GM18951 (cell line): ENCODE data around the gene DUSP23.

ENCODE experiments used
- POLR2A ChIP-seq: IDR thresholded peaks from 4 replicates; pipeline ENCODE4 v1.6.1; 2011; ENCODE audit warnings: mild to moderate bottlenecking; ENCODE audit not compliant: insufficient read length, insufficient read depth; ENCODE audit errors: extremely low read depth
- in situ Hi-C: fragments of 300-500 bp; cut with MboI; formaldehyde crosslinking; loops from one replicate; pipeline ENCODE4 v1.12.0; 2022; ENCODE audit warnings: low sequenced_read_pairs, mixed read lengths, inconsistent platforms; ENCODE audit not compliant: unreplicated experiment

Gene DUSP23

GRCh38 chr1:159763686-159764085 lies 17.1 kb upstream of the DUSP23 start:
- TF ChIP-seq POLR2A: no peak
- in situ Hi-C loops: no loop called here

DNA sequence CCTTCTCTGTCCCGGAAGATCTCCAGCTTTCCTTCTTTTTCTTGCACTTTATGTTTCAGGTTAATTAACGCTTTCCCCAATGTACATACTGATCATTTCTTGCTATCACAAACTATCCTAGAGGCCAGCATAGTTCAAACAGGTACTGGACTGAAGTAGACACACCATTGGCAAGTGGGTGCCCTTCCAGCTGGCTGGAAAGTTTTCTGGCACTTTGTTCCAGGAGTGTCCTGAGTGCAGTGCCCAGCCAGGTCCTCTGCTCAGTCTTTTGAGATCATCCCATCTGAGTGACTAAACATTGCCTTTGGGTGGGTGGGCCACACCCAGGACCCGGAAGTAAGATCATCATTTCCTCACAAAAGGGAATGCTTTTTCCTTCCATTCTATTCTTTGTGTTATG lies 15.0 kb upstream of the DUSP23 start:
- in situ Hi-C loops: no loop called here
- TF ChIP-seq POLR2A: no peak

- TF ChIP-seq POLR2A: no peak
- in situ Hi-C loops: no loop called here
These were observed 9.5 kb upstream of the DUSP23 start for GRCh38 chr1:159771127-159771895.

DNA sequence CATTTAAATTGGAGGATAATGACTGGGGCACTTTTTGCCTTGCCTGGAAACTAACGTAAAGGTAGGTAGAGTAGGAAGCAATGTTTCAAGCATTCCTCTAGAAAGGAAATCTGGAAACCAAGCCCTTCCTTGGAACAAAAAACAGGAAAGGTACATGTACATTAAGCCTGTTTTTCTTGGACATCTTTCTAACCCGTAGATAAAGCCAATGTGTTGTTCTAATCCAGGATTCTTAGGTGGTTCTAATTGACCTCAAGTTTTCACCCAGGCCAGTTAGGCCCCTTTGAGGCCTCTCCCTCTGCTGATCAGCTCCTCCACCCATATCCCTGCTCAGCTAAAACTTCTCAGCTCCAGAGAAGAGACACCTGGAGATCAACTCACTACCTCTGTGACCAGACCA lies 6.3 kb upstream of the DUSP23 start:
- no peak for TF ChIP-seq POLR2A
- in situ Hi-C loops: no loop called here

- in situ Hi-C loops: no loop called here
- no peak for TF ChIP-seq POLR2A
These were observed 5.0 kb upstream of the DUSP23 start for GRCh38 chr1:159775716-159776115.

DNA sequence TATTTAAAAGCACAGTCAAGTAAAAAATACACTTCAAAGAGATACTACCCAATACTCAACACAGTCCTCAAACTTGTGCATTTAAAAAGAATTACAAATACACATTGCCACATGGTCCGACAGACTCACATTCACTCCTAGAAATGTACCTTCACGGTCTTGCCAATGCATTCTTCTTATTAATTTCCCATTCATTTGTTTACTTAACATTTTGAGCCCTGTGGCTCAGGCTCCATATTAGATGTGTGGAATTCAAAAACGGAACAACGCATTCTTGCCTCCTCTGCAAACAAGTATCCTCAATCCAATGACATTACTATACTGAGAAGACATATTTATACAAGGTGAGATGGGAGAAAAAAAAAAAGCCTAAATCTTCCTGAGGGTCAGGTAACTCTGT lies 2.5 kb upstream of the DUSP23 start:
- no peak for TF ChIP-seq POLR2A
- in situ Hi-C loops: no loop called here

- TF ChIP-seq POLR2A: no peak
- in situ Hi-C loops: no loop called here
These were observed 1.3 kb upstream of the DUSP23 start for GRCh38 chr1:159779403-159779851.

- in situ Hi-C loops: loop anchor here (10.0 kb wide), 1 partner anchor 223 kb away; no protein-coding TSS in a partner anchor
- no peak for TF ChIP-seq POLR2A
These were observed 1.2 kb downstream of the DUSP23 start for GRCh38 chr1:159781992-159782391.

GRCh38 chr1:159783724-159784123 lies 3.0 kb downstream of the DUSP23 start:
- in situ Hi-C loops: loop anchor here (10.0 kb wide), 1 partner anchor 221 kb away; no protein-coding TSS in a partner anchor
- TF ChIP-seq POLR2A: no peak

- no peak for TF ChIP-seq POLR2A
- in situ Hi-C loops: loop anchor here (10.0 kb wide), 1 partner anchor 218 kb away; no protein-coding TSS in a partner anchor
These were observed 5.7 kb downstream of the DUSP23 start for GRCh38 chr1:159786465-159786864.

GRCh38 chr1:159786966-159787365 lies 6.2 kb downstream of the DUSP23 start:
- in situ Hi-C loops: loop anchor here (10.0 kb wide), 1 partner anchor 218 kb away; no protein-coding TSS in a partner anchor
- no peak for TF ChIP-seq POLR2A

DNA sequence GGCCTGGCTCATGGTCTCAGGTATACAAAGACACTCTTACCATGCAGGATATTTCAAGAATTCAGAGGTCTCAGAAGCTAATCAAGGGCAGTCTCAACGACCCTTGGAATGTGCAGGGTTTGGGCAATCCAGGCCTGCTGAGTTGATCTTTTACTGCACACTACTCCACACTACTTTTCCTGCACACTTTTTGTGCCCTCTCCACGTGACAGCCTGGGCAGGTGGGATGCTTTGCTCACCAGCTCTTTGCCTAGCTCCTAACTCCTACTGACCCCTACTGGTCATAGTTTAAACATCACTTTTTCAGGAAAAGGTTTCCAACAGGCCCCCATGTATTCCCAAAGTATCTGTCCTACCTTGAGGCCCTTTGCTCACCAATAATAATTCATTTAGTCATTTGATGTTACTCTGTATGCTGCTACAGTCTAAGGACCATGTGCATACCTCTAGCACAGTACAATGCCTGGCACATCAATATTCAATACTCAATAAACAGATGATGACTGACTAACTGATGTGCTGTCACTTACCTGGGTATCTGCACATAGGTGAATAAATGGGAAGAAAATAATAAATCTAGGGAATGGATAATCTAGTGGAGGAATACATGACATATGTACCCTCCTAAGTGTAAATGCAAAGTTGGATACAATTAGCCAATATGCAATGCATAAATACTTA lies 9.6 kb downstream of the DUSP23 start:
- TF ChIP-seq POLR2A: no peak
- in situ Hi-C loops: no loop called here

- TF ChIP-seq POLR2A: no peak
- in situ Hi-C loops: no loop called here
These were observed 10.3 kb downstream of the DUSP23 start for GRCh38 chr1:159791031-159791430.

GRCh38 chr1:159791461-159791860 lies 10.7 kb downstream of the DUSP23 start:
- TF ChIP-seq POLR2A: no peak
- in situ Hi-C loops: no loop called here

- no peak for TF ChIP-seq POLR2A
- in situ Hi-C loops: loop anchor here (5.0 kb wide), 1 partner anchor 97 kb away; no protein-coding TSS in a partner anchor
These were observed 14.8 kb downstream of the DUSP23 start for GRCh38 chr1:159795534-159795933.
